GM21825 (cell line): Measurements from ENCODE around the gene SPOCD1.

ENCODE experiments used
- ATAC-seq: cut with Tn5 transposase; IDR thresholded peaks from one replicate; pipeline ENCODE4 v1.9.1; 2021; ENCODE audit warnings: mild to moderate bottlenecking, moderate library complexity; ENCODE audit not compliant: unreplicated experiment

The SPOCD1 gene

GRCh38 chr1:31788138-31788824 is 27.5 kb downstream of the SPOCD1 start:
- ATAC-seq = peak; percentile 61

DNA sequence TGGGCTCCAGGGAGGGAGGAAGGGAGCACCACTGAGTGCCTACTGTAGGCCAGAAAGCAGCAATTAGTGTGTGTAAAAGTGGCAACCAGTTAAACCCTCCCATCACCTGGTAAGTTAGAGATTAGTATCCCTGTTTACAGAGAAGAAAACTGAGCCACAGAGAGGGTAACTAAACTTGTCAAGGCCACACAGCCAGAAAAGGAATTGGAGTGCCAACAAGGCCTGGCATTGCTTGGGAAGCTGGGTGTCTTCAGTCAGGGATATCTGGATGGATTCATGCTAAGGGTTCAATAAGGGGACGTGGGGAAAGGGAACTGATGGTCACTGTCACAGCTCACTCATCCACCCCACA is 28.1 kb downstream of the SPOCD1 start:
- no peak for ATAC-seq

DNA sequence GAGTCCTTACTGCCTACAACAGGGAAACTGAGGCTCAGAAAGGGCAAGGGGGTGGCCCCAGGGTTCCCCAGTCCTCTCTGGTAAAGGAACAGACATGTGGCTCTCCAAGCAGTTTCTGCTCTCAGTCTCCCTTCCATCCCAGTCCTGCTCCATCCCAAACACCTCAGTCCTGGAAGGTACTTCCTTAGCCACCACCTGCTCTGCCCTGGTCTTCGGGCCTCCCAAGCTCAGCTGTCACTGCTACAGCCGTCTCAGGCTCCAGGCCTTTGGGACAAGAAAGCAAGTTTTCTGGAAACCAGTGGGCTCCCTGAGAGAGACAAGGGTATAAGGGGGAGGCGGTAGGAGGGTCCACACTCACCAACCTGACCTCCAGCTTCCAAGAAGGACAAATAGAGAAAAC is 28.6 kb downstream of the SPOCD1 start:
- ATAC-seq = no peak

DNA sequence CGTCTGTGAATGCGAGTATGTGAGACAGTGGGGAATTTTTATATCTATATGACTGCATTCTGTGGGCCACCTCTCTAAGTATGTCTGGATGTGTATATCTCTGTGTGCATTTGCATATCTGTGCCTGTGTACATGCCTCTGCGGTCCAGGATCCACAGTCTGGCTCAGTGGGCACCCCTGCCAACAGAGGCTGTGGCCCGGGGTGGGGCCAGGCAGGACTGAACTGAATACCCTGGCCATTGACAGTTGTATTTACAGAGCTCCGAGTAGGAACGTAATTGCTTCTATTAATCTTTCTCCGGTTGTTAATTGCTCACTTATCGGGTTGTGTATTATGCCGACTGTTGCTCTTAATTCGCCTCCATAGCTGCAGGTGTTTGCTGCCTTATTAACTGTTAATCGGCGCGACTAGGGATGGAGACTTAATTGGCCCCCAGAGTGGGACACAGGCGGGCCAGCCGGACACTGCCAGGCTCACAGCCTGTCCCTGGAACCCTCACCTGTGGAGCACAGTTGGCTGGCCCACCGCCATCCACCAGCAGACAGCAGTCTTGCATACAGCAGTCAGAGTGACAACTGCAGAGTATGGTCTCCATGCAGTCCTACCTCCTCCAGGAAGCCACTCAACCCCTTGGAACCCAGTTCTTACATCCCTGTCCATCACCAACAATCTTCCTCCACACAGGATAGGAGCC is 29.3 kb downstream of the SPOCD1 start:
- ATAC-seq = no peak

DNA sequence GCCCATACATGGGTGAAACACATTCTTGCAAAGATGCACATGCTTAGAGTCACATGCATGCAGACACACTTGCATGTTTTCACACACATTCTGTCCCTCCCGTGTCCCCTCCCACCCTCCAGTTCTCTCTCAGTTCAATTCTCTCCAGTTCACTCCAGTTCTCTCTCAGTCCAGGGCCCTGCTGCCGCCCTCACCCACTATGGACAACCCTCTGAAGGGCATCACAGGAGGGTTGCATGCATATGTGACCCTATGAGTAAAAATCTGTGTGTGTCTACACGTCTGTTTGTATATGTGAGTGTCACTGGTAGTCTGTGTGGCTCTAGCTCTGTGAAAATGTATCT is 29.9 kb downstream of the SPOCD1 start:
- no peak for ATAC-seq

DNA sequence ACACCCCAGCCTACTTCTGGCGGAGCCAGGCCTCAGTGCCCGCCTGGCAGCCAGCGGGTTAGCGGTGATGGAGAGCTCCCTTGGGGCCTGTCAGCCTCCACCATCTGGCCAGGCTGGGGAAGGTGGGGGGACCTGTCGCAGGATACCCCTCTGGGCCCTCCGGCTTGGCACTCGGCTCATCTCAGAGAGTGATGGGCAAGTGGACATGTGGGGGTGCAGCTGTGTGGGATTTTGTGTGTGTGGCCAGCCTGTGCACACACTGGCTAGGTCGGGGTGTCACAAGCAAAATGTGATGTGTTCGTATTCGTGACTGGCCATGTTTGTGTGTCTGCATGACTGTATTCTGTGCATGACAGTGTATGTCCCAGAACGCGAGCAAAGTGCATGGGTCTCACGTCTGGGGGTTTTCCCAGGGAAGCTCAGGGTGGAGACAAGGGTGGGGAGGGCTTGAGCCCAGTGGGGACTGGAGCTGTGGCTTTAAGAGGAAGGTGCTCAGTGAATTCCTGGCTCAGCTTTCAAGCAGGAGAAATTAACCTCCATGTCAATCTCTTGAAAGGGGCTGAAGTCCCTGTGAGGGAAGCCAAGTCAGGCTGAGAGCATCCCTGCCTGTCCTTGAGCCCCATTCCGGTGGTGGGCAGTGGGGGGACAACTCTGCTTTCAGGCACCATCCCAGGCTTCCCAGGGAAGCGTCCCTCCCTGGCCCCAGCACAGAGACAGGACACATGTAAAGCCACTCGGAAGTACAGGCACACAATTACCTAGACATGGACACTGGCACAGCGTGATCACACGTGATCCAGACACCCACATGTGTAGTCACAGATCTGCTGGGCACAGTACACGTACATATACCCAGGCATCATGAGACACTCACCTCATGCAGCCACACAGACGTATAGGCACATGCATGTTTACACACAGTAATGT is 30.5 kb downstream of the SPOCD1 start:
- no peak for ATAC-seq

- ATAC-seq = no peak
Observed at GRCh38 chr1:31784356-31785019, 31.3 kb downstream of the SPOCD1 start.

- ATAC-seq = no peak
Observed at GRCh38 chr1:31783846-31784245, 32.0 kb downstream of the SPOCD1 start.

GRCh38 chr1:31782421-31783410 is 33.1 kb downstream of the SPOCD1 start:
- no peak for ATAC-seq

DNA sequence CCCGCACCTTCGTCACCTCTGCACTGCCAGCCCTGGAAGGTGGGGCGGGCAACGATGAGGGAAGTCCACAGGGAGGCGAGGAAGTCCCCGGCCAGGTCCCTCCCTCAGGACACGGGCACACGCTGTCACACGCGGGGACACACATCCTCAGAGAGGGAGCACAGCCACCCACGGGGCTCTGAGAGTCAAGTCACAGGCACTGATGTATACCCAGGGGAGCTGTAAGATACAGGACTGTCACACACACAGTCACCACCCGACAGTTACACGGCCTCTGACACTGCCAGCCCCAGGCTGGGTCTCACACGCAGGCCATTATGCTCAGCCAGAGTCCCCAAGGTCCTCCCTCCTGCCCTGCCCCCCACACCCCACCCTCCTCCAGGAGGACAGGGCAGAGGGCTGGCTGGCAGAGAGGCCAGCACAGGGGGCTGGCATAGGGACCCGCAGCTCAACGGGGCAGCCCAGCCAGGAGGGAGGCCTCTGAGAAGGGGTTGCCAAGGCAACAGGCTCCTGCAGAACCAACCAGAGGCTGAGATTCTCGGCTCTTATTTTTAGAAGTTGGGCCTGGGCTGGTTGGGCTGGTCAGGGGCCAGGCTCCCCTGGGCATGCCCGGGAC is 34.0 kb downstream of the SPOCD1 start:
- ATAC-seq = no peak

GRCh38 chr1:31781138-31781755 is 34.6 kb downstream of the SPOCD1 start:
- no peak for ATAC-seq

GRCh38 chr1:31780632-31781031 is 35.2 kb downstream of the SPOCD1 start:
- ATAC-seq = no peak

- ATAC-seq = no peak
Observed at GRCh38 chr1:31779687-31780086, 36.1 kb downstream of the SPOCD1 start.

- ATAC-seq = no peak
Observed at GRCh38 chr1:31778763-31779488, 36.9 kb downstream of the SPOCD1 start.

DNA sequence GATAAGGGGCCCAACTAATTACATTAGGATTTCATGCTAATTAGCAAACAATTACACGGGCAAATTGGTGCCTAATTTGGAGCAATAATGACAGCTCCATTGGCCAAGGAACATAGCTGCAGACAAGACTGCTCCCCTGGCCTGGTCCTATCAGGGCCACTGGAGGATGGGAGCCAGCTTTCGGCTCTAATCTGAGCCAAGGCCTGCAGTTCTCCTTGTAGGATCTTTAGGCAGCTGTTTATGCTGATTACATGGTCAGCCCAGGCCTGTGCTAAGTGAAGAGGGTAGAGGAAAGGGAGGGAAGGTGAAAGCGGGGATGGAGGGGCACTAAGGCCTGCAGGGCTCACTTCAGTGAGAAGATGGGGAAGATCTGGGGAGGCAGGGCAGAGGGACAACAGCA is 39.3 kb downstream of the SPOCD1 start:
- ATAC-seq = no peak

DNA sequence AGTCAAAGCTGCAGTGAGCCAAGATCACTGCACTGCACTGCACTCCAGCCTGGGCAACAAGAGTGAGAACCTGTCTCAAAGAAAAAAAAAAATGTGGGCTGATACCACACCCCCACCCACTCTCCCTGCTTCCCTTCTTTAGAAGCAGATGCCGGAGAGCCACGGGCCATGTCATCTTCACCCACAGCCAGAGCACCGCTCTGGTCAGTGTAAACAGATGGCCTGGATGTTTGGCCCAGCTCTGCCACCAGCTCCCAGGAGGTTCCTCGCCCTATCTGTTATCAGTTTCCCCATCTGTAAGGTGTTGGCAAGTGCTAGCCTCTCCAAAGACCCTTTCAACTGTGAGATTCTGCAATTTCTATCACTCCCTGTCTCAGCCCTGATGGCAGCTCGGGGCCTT is 39.8 kb downstream of the SPOCD1 start:
- no peak for ATAC-seq

GRCh38 chr1:31775210-31775999 is 40.4 kb downstream of the SPOCD1 start:
- ATAC-seq = no peak

DNA sequence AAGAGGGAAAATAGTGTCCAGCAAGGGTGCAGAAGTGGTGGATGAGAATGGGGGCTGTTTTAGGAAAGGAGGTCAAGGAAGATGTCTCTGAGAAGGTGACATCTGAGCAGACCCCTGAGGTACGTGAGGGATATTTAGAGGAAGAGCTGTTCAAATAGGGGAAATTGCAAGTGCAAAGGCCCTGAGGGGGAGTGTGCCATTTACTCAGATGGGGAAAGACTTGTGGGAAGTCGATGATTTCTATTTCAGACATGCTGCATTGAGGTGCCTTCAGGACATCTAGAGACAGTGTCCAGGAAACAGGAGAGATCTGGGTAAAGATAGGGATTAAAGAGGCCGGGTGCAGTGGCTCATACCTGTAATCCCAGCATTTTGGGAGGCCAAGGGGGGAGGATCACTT is 41.3 kb downstream of the SPOCD1 start:
- ATAC-seq = no peak
